Measurements from ENCODE around the gene SLC2A6.

SLC2A6 gene

DNA sequence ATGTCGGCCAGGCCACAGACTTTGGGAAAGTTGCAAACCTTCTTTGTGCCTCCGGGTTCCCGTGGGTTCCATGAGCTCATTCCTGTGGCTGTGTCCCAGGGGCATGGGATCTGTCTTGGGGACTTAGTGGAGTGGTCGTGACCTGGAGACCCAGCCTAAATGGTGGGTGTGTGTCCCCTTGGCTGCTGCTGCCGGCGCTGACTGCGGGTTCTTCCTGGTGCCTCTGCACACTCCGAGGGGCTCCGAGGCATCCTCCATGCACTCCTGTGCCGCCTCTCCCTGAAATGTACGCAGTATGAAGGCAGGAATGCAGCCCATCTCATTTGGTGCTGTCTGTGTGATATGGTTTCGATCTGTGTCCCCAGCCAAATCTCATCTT, 21.0 kb upstream of the SLC2A6 start:
- no peak overlapping the region for H3K4me3 ChIP-seq (ENCODE audit: low read depth, low read length)
- TF ChIP-seq POLR2A (IDR thresholded peaks at IDR 0.05; ENCODE audit: extremely low read depth, insufficient read length) (no peak), MYC (IDR thresholded peaks at IDR 0.05; ENCODE audit: low read depth, low read length) (no peak)
- TF ChIP-seq, protein P1, sequence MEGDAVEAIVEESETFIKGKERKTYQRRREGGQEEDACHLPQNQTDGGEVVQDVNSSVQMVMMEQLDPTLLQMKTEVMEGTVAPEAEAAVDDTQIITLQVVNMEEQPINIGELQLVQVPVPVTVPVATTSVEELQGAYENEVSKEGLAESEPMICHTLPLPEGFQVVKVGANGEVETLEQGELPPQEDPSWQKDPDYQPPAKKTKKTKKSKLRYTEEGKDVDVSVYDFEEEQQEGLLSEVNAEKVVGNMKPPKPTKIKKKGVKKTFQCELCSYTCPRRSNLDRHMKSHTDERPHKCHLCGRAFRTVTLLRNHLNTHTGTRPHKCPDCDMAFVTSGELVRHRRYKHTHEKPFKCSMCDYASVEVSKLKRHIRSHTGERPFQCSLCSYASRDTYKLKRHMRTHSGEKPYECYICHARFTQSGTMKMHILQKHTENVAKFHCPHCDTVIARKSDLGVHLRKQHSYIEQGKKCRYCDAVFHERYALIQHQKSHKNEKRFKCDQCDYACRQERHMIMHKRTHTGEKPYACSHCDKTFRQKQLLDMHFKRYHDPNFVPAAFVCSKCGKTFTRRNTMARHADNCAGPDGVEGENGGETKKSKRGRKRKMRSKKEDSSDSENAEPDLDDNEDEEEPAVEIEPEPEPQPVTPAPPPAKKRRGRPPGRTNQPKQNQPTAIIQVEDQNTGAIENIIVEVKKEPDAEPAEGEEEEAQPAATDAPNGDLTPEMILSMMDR (IDR thresholded peaks at IDR 0.05; ENCODE audit: low read depth, low read length), result no peak
- TF ChIP-seq, protein P2, sequence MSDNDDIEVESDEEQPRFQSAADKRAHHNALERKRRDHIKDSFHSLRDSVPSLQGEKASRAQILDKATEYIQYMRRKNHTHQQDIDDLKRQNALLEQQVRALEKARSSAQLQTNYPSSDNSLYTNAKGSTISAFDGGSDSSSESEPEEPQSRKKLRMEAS (IDR thresholded peaks at IDR 0.05; ENCODE audit: low read depth, low read length), result no peak
- DNase-seq (ENCODE audit: low read depth), result no peak

DNA sequence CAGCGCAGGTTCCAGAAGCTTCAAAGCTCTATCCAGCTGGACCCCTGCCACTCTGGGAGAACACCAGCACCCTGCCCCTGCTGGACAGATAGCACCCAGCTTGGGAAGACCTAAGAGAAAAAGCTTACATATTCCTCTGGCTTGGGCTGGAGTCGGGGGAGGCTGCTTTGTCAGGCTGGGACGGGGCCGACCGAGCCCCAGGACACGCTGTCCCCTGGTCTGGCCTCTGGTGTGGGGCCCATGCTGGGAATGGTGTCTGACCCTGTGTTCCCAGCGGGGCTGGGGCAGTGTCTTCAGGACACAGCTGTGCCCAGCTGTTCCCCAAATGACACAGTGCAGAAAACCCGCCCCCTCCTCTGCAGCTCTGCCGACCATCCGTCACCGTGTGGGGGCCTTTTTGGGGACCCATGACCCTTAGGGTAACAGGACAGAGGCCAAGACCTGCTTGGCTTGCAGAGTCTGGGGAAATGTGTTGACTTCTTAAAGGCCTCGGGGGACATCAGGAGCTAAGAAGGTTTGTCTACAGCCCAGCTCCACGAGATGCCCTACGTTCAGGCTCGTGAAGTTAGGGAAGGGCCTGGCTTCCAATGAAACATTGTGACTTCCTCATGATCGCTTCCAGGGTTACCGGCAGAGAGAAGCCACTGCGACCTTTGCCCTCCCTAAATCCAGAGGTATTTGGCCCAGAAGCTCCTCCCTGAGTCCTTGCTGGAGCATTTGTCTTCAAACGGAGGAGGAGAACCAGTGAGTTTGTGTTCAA, 20.4 kb upstream of the SLC2A6 start:
- TF ChIP-seq POLR2A (IDR thresholded peaks at IDR 0.05; ENCODE audit: extremely low read depth, insufficient read length), result no peak
- TF ChIP-seq, protein P2 (IDR thresholded peaks at IDR 0.05; ENCODE audit: low read depth, low read length), result no peak
- TF ChIP-seq MYC (IDR thresholded peaks at IDR 0.05; ENCODE audit: low read depth, low read length), result no peak
- TF ChIP-seq, protein P1 (IDR thresholded peaks at IDR 0.05; ENCODE audit: low read depth, low read length), result no peak
- DNase-seq (ENCODE audit: low read depth), result no peak
- no peak overlapping the region for H3K4me3 ChIP-seq (ENCODE audit: low read depth, low read length)

DNA sequence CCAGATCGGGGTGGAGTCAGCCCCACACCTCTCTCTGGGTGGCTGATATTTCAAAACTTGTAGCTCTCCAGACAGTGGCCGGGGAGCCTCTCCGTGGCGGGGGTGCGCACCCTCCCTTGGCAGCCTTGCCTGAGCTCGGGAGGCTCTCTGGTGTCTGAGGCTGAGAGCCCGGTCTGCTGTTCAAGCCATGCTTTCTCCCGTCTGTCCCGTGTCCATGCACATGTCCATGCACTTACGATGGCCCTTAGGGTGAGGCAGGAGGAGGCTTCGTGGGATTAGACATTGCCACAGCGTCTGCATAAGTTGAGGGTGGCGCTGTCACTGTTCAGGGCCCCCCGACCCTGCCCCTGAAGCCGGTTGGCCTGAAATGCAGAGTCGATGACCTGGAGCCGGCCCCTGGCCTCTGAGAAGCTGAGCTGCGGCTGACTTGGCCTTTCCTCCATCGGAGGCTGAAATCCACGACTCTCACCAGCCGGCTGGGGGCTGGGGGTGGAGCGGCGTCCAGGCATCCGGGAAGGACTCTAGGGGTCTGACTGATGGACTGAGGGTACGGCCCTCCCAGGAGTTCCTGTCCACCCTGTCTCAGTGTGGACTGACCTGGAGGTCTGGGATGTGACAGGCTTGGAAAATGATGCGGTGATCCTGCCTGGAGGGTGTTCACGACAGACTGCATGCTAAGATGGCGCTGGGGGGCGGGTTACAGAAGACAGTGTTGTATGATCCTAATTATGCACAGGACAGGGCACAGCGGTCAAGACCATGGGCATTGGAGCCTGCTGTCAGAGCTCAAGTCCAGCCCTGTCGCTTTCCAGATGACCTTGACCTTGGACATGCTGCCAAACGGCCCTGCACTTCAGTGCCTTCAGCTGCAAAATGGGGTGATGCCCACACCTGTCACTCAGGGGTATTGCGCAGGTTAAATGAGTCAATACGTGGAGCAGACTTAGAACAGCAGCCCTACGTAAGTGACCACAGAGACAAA, 18.3 kb upstream of the SLC2A6 start:
- no peak overlapping the region for H3K4me3 ChIP-seq (ENCODE audit: low read depth, low read length)
- no peak for DNase-seq (ENCODE audit: low read depth)
- TF ChIP-seq, protein P2 (IDR thresholded peaks at IDR 0.05; ENCODE audit: low read depth, low read length), result no peak
- TF ChIP-seq POLR2A (IDR thresholded peaks at IDR 0.05; ENCODE audit: extremely low read depth, insufficient read length) (no peak), MYC (IDR thresholded peaks at IDR 0.05; ENCODE audit: low read depth, low read length) (no peak)
- TF ChIP-seq, protein P1 (IDR thresholded peaks at IDR 0.05; ENCODE audit: low read depth, low read length), result no peak

DNA sequence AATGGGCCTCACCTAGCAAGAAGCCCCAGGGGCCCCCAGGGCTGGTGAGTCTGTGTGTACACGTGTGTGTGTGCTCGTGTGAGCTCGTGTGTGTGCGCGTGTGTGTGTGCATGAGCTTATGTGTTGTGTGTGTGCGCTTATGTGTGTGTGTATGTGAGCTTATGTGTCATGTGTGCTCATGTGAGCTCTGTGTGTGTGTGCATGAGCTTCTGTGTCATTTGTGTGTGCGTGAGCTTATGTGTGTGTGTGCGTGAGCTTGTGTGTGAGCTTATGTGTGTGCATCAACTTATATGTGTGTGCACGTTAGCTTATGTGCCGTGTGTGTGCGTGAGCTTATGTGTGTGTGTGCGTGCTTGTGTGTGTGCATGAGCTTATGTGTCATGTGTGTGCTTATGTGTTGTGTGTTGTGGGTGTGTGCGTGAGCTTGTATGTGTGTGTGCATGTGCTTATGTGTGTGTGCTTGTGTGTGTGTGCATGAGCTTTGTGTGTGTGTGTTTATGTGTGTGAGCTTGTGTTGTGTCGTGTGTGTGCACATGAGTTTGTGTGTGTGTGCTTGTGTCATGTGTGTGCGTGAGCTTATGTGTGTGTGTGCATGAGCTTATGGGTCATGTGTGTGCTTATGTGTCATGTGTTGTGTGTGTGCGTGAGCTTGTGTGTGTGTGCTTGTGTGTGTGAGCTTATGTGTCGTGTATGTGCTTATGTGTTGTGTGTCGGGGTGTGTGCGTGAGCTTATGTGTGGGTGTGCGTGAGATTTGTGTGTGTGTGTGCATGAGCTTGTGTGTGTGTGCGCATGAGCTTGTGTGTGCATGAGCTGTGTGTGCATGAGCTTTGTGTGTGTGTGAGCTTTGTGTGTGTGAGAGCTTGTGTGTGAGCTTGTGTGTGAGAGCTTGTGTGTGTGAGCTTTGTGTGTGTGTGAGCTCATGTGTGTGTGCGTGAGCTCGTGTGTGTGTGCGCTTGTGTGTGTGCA, 16.7 kb upstream of the SLC2A6 start:
- no peak overlapping the region for H3K4me3 ChIP-seq (ENCODE audit: low read depth, low read length)
- TF ChIP-seq, protein P1 (IDR thresholded peaks at IDR 0.05; ENCODE audit: low read depth, low read length), result no peak
- no peak for TF ChIP-seq MYC (IDR thresholded peaks at IDR 0.05; ENCODE audit: low read depth, low read length)
- TF ChIP-seq, protein P2 (IDR thresholded peaks at IDR 0.05; ENCODE audit: low read depth, low read length), result no peak
- no peak for TF ChIP-seq POLR2A (IDR thresholded peaks at IDR 0.05; ENCODE audit: extremely low read depth, insufficient read length)
- no peak for DNase-seq (ENCODE audit: low read depth)
